SU-DHL-6 (cell line): ENCODE results near the gene CANT1.

Experiments
- H2AFZ ChIP-seq: fragments of 200-600 bp; sonication (generic); 2 replicates; pipeline ENCODE4 v1.6.1; 2014; ENCODE audit warnings: low read depth, mild to moderate bottlenecking, moderate library complexity, mixed read lengths, antibody characterized with exemption, low read length; ENCODE audit not compliant: severe bottlenecking
- H3F3A ChIP-seq: fragments of 200-600 bp; shearing (Covaris generic); 2 replicates; pipeline ENCODE4 v1.6.0; 2016; ENCODE audit warnings: antibody characterized with exemption, mild to moderate bottlenecking; ENCODE audit not compliant: insufficient read depth
- H3K27ac ChIP-seq: fragments of 200-600 bp; sonication (generic); 2 replicates; pipeline ENCODE4 v1.5.1; 2016; ENCODE audit warnings: low read depth, mild to moderate bottlenecking, low read length, moderate library complexity, mixed read lengths
- H3K27me3 ChIP-seq: fragments of 200-600 bp; sonication (generic), shearing (Covaris generic); 2 replicates; pipeline ENCODE4 v1.6.0; 2014; ENCODE audit warnings: mild to moderate bottlenecking, low read length
- H3K36me3 ChIP-seq: fragments of 200-600 bp; sonication (generic); 2 replicates; pipeline ENCODE4 v1.6.1; 2014; ENCODE audit warnings: mild to moderate bottlenecking, low read length, mixed read lengths
- H3K4me2 ChIP-seq: fragments of 300-600, 200-600 bp; shearing (Covaris generic), sonication (generic); 2 replicates; pipeline ENCODE4 v1.6.0; 2014; ENCODE audit warnings: low read length, low read depth, mild to moderate bottlenecking; ENCODE audit not compliant: poor library complexity, severe bottlenecking
- H3K4me3 ChIP-seq: fragments of 200-600 bp; sonication (generic); 2 replicates; pipeline ENCODE4 v1.5.1; 2014; ENCODE audit warnings: antibody characterized with exemption, low read length, mild to moderate bottlenecking, mixed read lengths; ENCODE audit not compliant: insufficient read depth, poor library complexity, severe bottlenecking
- H3K79me2 ChIP-seq: fragments of 200-600 bp; sonication (generic); 2 replicates; pipeline ENCODE4 v1.6.1; 2014; ENCODE audit warnings: mild to moderate bottlenecking, low read length, moderate library complexity; ENCODE audit not compliant: insufficient read depth
- H3K9ac ChIP-seq: fragments of 200-600 bp; sonication (generic); 2 replicates; pipeline ENCODE4 v1.7.0; 2014; ENCODE audit warnings: mild to moderate bottlenecking, low read length
- H3K9me2 ChIP-seq: fragments of 200-600 bp; sonication (generic); replicated peaks from 2 replicates; pipeline ENCODE4 v1.6.1; 2014; ENCODE audit warnings: low read length; ENCODE audit not compliant: insufficient read depth
- H3K9me3 ChIP-seq: fragments of 200-600 bp; sonication (generic); 2 replicates; pipeline ENCODE4 v1.6.1; 2014; ENCODE audit warnings: low read length, mixed read lengths; ENCODE audit not compliant: insufficient read depth
- H4K20me1 ChIP-seq: fragments of 200-600 bp; sonication (generic); 2 replicates; pipeline ENCODE4 v1.6.1; 2014; ENCODE audit warnings: low read depth, mild to moderate bottlenecking, antibody characterized with exemption, low read length, moderate library complexity, mixed read lengths
- EZH2phosphoT487 ChIP-seq: fragments of 200-600 bp; sonication (generic), shearing (Covaris generic); conservative IDR thresholded peaks from 2 replicates; pipeline ENCODE4 v1.6.1; 2018; ENCODE audit warnings: mild to moderate bottlenecking, antibody characterized with exemption, low read length, moderate library complexity, mixed read lengths
- TF ChIP-seq, protein P1 (sequence below): fragments of 200-600 bp; sonication (generic); IDR thresholded peaks from one replicate; pipeline ENCODE4 v1.5.1; 2017; ENCODE audit warnings: antibody characterized with exemption, mild to moderate bottlenecking, low read length, moderate library complexity; ENCODE audit not compliant: insufficient read depth, poor library complexity, severe bottlenecking

CANT1 gene

DNA sequence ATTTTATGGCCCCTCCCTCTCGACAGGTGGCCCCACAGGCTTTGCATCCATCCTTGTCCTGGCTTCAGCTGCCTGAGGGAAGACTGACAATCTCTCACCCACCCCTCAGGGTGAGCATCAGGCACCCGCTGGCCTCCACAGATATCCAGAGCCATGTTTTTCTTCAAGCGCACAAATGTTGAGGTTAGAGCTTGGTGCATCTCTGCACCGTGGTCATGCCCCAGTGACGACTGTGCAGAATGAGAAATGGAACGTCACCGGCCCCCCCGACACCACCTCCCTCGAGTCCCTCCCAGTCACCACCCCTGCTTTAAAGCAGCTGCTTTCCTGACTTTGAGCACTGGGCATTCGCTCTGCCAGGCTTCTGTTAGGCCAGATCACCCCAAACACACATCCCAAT, 64.6 kb downstream of the CANT1 start:
- H3K27me3 ChIP-seq = no peaks in the 10 kb centered on the region; the same call in 1 of the 2 replicates
- H3K9ac ChIP-seq = no peak overlapping the region
- H3K27ac ChIP-seq = no peak overlapping the region
- H4K20me1 ChIP-seq = no peaks in the 10 kb centered on the region
- H3K4me3 ChIP-seq = no peak overlapping the region
- no peak overlapping the region for H3K4me2 ChIP-seq
- TF ChIP-seq, protein P1, sequence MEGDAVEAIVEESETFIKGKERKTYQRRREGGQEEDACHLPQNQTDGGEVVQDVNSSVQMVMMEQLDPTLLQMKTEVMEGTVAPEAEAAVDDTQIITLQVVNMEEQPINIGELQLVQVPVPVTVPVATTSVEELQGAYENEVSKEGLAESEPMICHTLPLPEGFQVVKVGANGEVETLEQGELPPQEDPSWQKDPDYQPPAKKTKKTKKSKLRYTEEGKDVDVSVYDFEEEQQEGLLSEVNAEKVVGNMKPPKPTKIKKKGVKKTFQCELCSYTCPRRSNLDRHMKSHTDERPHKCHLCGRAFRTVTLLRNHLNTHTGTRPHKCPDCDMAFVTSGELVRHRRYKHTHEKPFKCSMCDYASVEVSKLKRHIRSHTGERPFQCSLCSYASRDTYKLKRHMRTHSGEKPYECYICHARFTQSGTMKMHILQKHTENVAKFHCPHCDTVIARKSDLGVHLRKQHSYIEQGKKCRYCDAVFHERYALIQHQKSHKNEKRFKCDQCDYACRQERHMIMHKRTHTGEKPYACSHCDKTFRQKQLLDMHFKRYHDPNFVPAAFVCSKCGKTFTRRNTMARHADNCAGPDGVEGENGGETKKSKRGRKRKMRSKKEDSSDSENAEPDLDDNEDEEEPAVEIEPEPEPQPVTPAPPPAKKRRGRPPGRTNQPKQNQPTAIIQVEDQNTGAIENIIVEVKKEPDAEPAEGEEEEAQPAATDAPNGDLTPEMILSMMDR = no peak
- no peak for TF ChIP-seq EZH2phosphoT487
- no peaks in the 10 kb centered on the region for H3K9me2 ChIP-seq
- no peaks in the 10 kb centered on the region for H3K36me3 ChIP-seq
- no peaks in the 10 kb centered on the region for H3F3A ChIP-seq
- no peaks in the 10 kb centered on the region for H3K9me3 ChIP-seq
- no peaks in the 10 kb centered on the region for H3K79me2 ChIP-seq
- no peak overlapping the region for H2AFZ ChIP-seq

DNA sequence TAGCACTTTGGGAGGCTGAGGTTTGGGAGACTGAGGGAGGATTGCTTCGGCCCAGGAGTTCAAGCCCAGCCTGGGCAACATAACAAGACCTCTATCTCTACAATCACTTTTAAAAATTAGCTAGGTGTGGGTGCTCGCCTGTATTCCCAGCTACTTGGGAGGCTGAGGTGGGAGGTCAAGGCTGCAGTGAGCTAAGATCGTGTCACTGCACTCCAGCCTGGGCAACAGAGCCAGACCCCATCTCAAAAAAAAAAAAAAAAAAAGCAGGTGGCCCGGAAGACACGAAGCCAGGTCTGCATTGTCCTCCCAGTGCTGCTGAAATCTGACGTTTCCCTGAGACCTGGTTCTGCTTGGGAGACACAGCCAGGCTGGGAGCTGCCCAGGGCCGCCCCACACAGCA, 65.5 kb downstream of the CANT1 start:
- Histone ChIP-seq H3K9me3 (no peaks in the 10 kb centered on the region), H2AFZ (no peak overlapping the region), H3K9ac (no peak overlapping the region), H3K4me2 (no peak overlapping the region), H3K4me3 (no peak overlapping the region), H3K79me2 (no peaks in the 10 kb centered on the region), H3K9me2 (no peaks in the 10 kb centered on the region), H3F3A (no peaks in the 10 kb centered on the region), H3K27ac (no peak overlapping the region), H3K27me3 (no peaks in the 10 kb centered on the region; the same call in 1 of the 2 replicates), H3K36me3 (no peaks in the 10 kb centered on the region), H4K20me1 (no peaks in the 10 kb centered on the region)
- TF ChIP-seq EZH2phosphoT487 = no peak
- TF ChIP-seq, protein P1 = no peak
